Measurements from ENCODE around the gene PLCL2.

DNA sequence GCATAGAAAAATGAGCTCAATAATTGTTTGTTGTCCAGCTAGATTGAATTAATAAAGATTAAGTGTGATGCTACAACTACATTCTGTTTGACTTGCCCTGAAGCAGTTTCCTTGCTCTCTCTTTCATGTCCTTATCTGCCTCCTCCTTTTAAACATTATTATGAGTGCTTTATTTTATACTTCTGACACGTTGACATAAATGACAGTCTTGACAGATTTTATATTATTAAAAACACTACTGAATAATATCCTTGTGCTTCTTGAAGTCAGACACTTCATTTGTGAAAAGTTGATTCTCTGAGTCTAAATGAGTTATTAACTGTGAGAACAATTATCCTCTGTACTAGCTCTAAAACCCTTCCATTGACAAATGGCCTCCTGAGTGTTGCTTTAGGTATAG, 58.2 kb downstream of the PLCL2 start:
- TF ChIP-seq, protein P1, sequence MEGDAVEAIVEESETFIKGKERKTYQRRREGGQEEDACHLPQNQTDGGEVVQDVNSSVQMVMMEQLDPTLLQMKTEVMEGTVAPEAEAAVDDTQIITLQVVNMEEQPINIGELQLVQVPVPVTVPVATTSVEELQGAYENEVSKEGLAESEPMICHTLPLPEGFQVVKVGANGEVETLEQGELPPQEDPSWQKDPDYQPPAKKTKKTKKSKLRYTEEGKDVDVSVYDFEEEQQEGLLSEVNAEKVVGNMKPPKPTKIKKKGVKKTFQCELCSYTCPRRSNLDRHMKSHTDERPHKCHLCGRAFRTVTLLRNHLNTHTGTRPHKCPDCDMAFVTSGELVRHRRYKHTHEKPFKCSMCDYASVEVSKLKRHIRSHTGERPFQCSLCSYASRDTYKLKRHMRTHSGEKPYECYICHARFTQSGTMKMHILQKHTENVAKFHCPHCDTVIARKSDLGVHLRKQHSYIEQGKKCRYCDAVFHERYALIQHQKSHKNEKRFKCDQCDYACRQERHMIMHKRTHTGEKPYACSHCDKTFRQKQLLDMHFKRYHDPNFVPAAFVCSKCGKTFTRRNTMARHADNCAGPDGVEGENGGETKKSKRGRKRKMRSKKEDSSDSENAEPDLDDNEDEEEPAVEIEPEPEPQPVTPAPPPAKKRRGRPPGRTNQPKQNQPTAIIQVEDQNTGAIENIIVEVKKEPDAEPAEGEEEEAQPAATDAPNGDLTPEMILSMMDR (IDR thresholded peaks at IDR 0.05), result no peak
- TF ChIP-seq POLR2A (IDR thresholded peaks at IDR 0.05), result no peak
- TF ChIP-seq POLR2AphosphoS5 (IDR thresholded peaks at IDR 0.05), result no peak
